H1 (cell line): ENCODE results near the gene SCN2A. TPM values are rescaled to one million over a fixed set of nuclear protein-coding genes. Genes with fewer than 3 reads are reported as not detected.
A peak's percentile ranks its signal among the peaks of the same experiment; 100 is the strongest.

Experiments
- CTCF ChIA-PET: fragments of 300-600 bp; sonication (Branson Sonifier 250); formaldehyde crosslinking; loops from one replicate; lab custom pipeline; 2021; ENCODE audit not compliant: partially characterized antibody; lab: Charles Lee
- POLR2A ChIA-PET: fragments of 300-600 bp; sonication (Branson Sonifier 250); formaldehyde crosslinking; loops from one replicate; lab custom pipeline; 2021; ENCODE audit warnings: inconsistent platforms; ENCODE audit not compliant: partially characterized antibody; lab: Charles Lee
- DNase-seq, 2 experiments: peaks; one replicate each; pipeline versions ENCODE4 v3.0.0 to v3.0.0-alpha.2; 2010 to 2022; ENCODE audit warnings: low spot score in 2 of 2, low read depth in 1 of 2, mixed read lengths in 1 of 2
- FAIRE-seq: peaks from 2 replicates; lab custom pipeline; 2011; peaks lifted over from hg19 to GRCh38; lab: Jason Lieb, UNC
- H2AFZ ChIP-seq: 2 replicates; pipeline ENCODE4 v1.8.1; 2012; ENCODE audit warnings: low read length, inconsistent platforms
- H2AK5ac ChIP-seq: 2 replicates; pipeline ENCODE4 v1.6.1; 2013; ENCODE audit warnings: low read depth, low read length
- H2BK120ac ChIP-seq: replicated peaks from 2 replicates; pipeline ENCODE3; 2013; ENCODE audit warnings: low read depth, low read length, inconsistent platforms
- H2BK12ac ChIP-seq: 2 replicates; pipeline ENCODE4 v1.6.1; 2013; ENCODE audit warnings: low read depth, low read length
- H2BK15ac ChIP-seq: 2 replicates; pipeline ENCODE4 v1.6.1; 2013; ENCODE audit warnings: low read length
- H2BK20ac ChIP-seq: 2 replicates; pipeline ENCODE4 v1.6.1; 2013; ENCODE audit warnings: low read length
- H2BK5ac ChIP-seq: 2 replicates; pipeline ENCODE4 v1.6.1; 2013; ENCODE audit warnings: low read depth, low read length
- H3K14ac ChIP-seq: 2 replicates; pipeline ENCODE4 v1.6.1; 2013; ENCODE audit warnings: inconsistent platforms; ENCODE audit not compliant: insufficient read length
- H3K18ac ChIP-seq: 2 replicates; pipeline ENCODE4 v1.6.1; 2013; ENCODE audit warnings: low read length; ENCODE audit errors: extremely low read depth
- H3K23ac ChIP-seq: 2 replicates; pipeline ENCODE4 v1.6.1; 2013; ENCODE audit warnings: inconsistent platforms; ENCODE audit not compliant: insufficient read length
- H3K23me2 ChIP-seq: 2 replicates; pipeline ENCODE4 v1.6.1; 2013; ENCODE audit warnings: low read depth, low read length
- H3K27ac ChIP-seq: 2 replicates; pipeline ENCODE4 v1.6.1; 2011; ENCODE audit warnings: low read depth, low read length, inconsistent platforms
- H3K27me3 ChIP-seq, 4 experiments: replicated peaks in 1 of 4; 1 replicate in 1 of 4; 2 replicates in 3 of 4; pipeline versions ENCODE4 v1.6.1 to v1.8.1; 2011 to 2013; ENCODE audit warnings: low read length in 3 of 4, mild to moderate bottlenecking in 3 of 4, inconsistent platforms in 2 of 4, mixed read lengths in 2 of 4, moderate library complexity in 1 of 4; ENCODE audit not compliant: control insufficient read depth in 3 of 4, insufficient read depth in 3 of 4; ENCODE audit errors: extremely low read depth in 1 of 4
- H3K36me3 ChIP-seq, 4 experiments: 2 replicates each; pipeline versions ENCODE4 v1.6.1 to v1.8.1; 2011 to 2013; ENCODE audit warnings: mild to moderate bottlenecking in 4 of 4, low read length in 3 of 4, moderate library complexity in 2 of 4, control low read depth in 1 of 4, inconsistent platforms in 1 of 4; ENCODE audit not compliant: insufficient read depth in 4 of 4, control insufficient read depth in 2 of 4
- H3K4ac ChIP-seq: replicated peaks from 2 replicates; pipeline ENCODE3; 2013; ENCODE audit warnings: low read length, low read depth, mixed read lengths, inconsistent platforms; ENCODE audit not compliant: insufficient read length
- H3K4me1 ChIP-seq, 4 experiments: replicated peaks in 1 of 4; 1 replicate in 1 of 4; 2 replicates in 3 of 4; pipeline versions ENCODE4 v1.6.1 to v1.8.1; 2011 to 2013; ENCODE audit warnings: low read length in 3 of 4, inconsistent platforms in 2 of 4, mixed read lengths in 1 of 4; ENCODE audit not compliant: insufficient read depth in 4 of 4, control insufficient read depth in 3 of 4
- H3K4me2 ChIP-seq, 2 experiments: 2 replicates each; pipeline versions ENCODE4 v1.6.1 to v1.8.1; 2011 to 2013; ENCODE audit warnings: low read depth in 2 of 2, low read length in 2 of 2, control low read depth in 1 of 2, inconsistent platforms in 1 of 2, mild to moderate bottlenecking in 1 of 2; ENCODE audit not compliant: insufficient read depth in 1 of 2
- H3K4me3 ChIP-seq, 4 experiments: fragments of 200-600, 300-600 bp in 1 of 4; sonication (generic), shearing (Covaris generic), sonication (Bioruptor Twin) in 1 of 4; 2 replicates each; pipeline versions ENCODE4 v1.5.1 to v1.8.1; 2011 to 2016; ENCODE audit warnings: low read length in 4 of 4, low read depth in 3 of 4, control low read depth in 2 of 4, inconsistent platforms in 2 of 4, mild to moderate bottlenecking in 2 of 4, mixed read lengths in 1 of 4, moderate library complexity in 1 of 4; ENCODE audit not compliant: insufficient read depth in 2 of 4; ENCODE audit errors: extremely low read depth in 1 of 4
- H3K56ac ChIP-seq: replicated peaks from 2 replicates; pipeline ENCODE3; 2013; ENCODE audit warnings: low read depth, mild to moderate bottlenecking, mixed read lengths, low read length, inconsistent platforms; ENCODE audit not compliant: insufficient read length
- H3K79me1 ChIP-seq: 2 replicates; pipeline ENCODE4 v1.6.1; 2013; ENCODE audit warnings: low read depth, low read length, control low read depth
- H3K79me2 ChIP-seq, 2 experiments: 2 replicates each; pipeline versions ENCODE4 v1.6.1 to v1.8.1; 2012 to 2013; ENCODE audit warnings: low read length in 2 of 2, mild to moderate bottlenecking in 2 of 2, inconsistent platforms in 1 of 2; ENCODE audit not compliant: insufficient read depth in 2 of 2, control insufficient read depth in 1 of 2
- H3K9ac ChIP-seq, 4 experiments: replicated peaks in 1 of 4; 1 replicate in 1 of 4; 2 replicates in 3 of 4; pipeline versions ENCODE4 v1.6.1 to v1.8.1; 2011 to 2013; ENCODE audit warnings: low read depth in 3 of 4, low read length in 3 of 4, control low read depth in 2 of 4, mild to moderate bottlenecking in 2 of 4, moderate library complexity in 2 of 4, inconsistent platforms in 1 of 4; ENCODE audit errors: extremely low read depth in 1 of 4
- H3K9me3 ChIP-seq, 2 experiments: 2 replicates each; pipeline versions ENCODE4 v1.6.1 to v1.8.1; 2012 to 2013; ENCODE audit warnings: mild to moderate bottlenecking in 2 of 2, moderate library complexity in 2 of 2, control low read depth in 1 of 2, inconsistent platforms in 1 of 2, low read depth in 1 of 2, low read length in 1 of 2, mixed read lengths in 1 of 2; ENCODE audit not compliant: insufficient read depth in 2 of 2
- H4K20me1 ChIP-seq, 2 experiments: replicated peaks in 1 of 2; 2 replicates each; pipeline versions ENCODE3 to v1.8.1; 2011 to 2013; ENCODE audit warnings: inconsistent platforms in 2 of 2, low read length in 2 of 2, mild to moderate bottlenecking in 1 of 2; ENCODE audit not compliant: insufficient read depth in 2 of 2, control insufficient read depth in 1 of 2
- H4K5ac ChIP-seq: 2 replicates; pipeline ENCODE4 v1.6.1; 2013; ENCODE audit warnings: low read length, low read depth, mixed read lengths, inconsistent platforms; ENCODE audit not compliant: insufficient read length
- H4K8ac ChIP-seq: 2 replicates; pipeline ENCODE4 v1.8.0; 2013; ENCODE audit warnings: mild to moderate bottlenecking, moderate library complexity, low read length, inconsistent platforms; ENCODE audit not compliant: insufficient read depth; ENCODE audit errors: extremely low read depth
- H4K91ac ChIP-seq: replicated peaks from 2 replicates; pipeline ENCODE3; 2013; ENCODE audit warnings: low read length, mixed read lengths, inconsistent platforms; ENCODE audit not compliant: insufficient read length
- ATF2 ChIP-seq: IDR thresholded peaks from 2 replicates; pipeline ENCODE4 v1.6.1; 2012; ENCODE audit warnings: low read length, inconsistent platforms
- BACH1 ChIP-seq: IDR thresholded peaks from 2 replicates; pipeline ENCODE4 v1.6.1; 2012; ENCODE audit warnings: low read length, improper control_type of control experiment
- CREB1 ChIP-seq: IDR thresholded peaks from 2 replicates; pipeline ENCODE4 v1.6.1; 2012; ENCODE audit warnings: inconsistent platforms
- EGR1 ChIP-seq: IDR thresholded peaks from 2 replicates; pipeline ENCODE4 v1.6.1; 2011; ENCODE audit warnings: low read depth, low read length, borderline replicate concordance
- JUND ChIP-seq: IDR thresholded peaks from 2 replicates; pipeline ENCODE4 v1.6.1; 2011; ENCODE audit warnings: mild to moderate bottlenecking, improper control_type of control experiment, low read length
- NANOG ChIP-seq: IDR thresholded peaks from 2 replicates; pipeline ENCODE4 v1.6.1; 2011; ENCODE audit warnings: low read length, low read depth, mild to moderate bottlenecking, inconsistent platforms; ENCODE audit not compliant: insufficient read depth, poor library complexity, severe bottlenecking
- RAD21 ChIP-seq, 2 experiments: IDR thresholded peaks in 1 of 2; conservative IDR thresholded peaks in 1 of 2; 2 replicates each; pipeline ENCODE4 v1.6.1; 2011; ENCODE audit warnings: low read depth in 2 of 2, low read length in 2 of 2, improper control_type of control experiment in 1 of 2, inconsistent platforms in 1 of 2, mild to moderate bottlenecking in 1 of 2, moderate library complexity in 1 of 2
- TCF12 ChIP-seq: IDR thresholded peaks from 2 replicates; pipeline ENCODE4 v1.6.1; 2011; ENCODE audit warnings: low read depth, mild to moderate bottlenecking, low read length
- WGBS, 2 experiments: shearing (Covaris generic) in 1 of 2; methylation state at CpG; one replicate each; pipeline versions ENCODE4 v1.1.6 to v1.1.7; 2013 to 2015; ENCODE audit warnings: low lambda C conversion rate in 2 of 2, mixed read lengths in 2 of 2, inconsistent platforms in 1 of 2, low coverage in 1 of 2, missing lambda C conversion rate in 1 of 2; ENCODE audit not compliant: insufficient replicate concordance in 2 of 2, insufficient coverage in 1 of 2, insufficient read length in 1 of 2; ENCODE audit errors: extremely low coverage in 1 of 2, missing lambda C conversion rate in 1 of 2; 5-methylcytosine and 5-hydroxymethylcytosine counted together
- polyA plus RNA-seq, 7 experiments: library from polyadenylated mRNA; depleted of rRNA in 3 of 7; stranded (reverse) in 5 of 7; unstranded in 2 of 7; fragments of >200 nt in 5 of 7; fragments of 200-250 nt in 2 of 7; gene quantifications; 1 replicate in 5 of 7; 2 replicates in 1 of 7; 4 replicates in 1 of 7; pipeline versions ENCODE4 v1.2.1 to v1.2.3, GENCODE V29; 2011 to 2013; ENCODE audit warnings: missing spikeins in 2 of 7, mixed read lengths in 2 of 7
- total RNA-seq: library from RNA; stranded (reverse); fragmentation: NEBNext Ultra II Directional; extraction: Animal tissue kit (Norgen Biotek cat#: 25700); gene quantifications from 2 replicates; pipeline ENCODE4 v1.2.1, GENCODE V29; 2021

The SCN2A gene
- total and polyA plus RNA-seq, 2 of the 8 experiments (the other 6 are each of a cell fraction or from before 2014, with no cell fraction given): 0.18 to 1.1 TPM

DNA sequence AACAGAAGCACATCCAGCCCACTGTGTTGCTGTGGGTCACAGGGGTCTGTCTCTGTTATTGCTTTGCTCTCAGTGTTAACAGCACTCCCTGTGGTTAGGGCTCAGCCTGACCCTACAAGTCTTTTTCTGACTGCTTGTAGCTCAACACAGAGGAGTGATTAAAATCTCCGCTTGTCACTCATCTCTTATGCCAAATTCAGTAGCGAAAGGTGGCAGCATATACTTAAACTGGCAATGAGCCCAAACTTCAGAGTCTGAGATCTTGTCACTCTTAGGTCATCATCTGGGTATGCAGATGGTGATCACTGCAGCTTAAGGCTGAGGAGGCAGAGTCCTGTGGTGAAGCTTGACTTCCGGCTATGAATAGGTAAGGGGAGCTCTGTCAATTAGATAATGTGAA lies 167.0 kb downstream of the SCN2A start:
- ChIA-PET CTCF (interaction anchor here (0.6 to 8.3 kb wide), 9 partner anchors 10 to 334 kb away, joined by 3 to 69 read pairs (median 4); no protein-coding TSS in a partner anchor), POLR2A (no interaction called here)
- no peaks in the 10 kb centered on the region for H3K9me3 ChIP-seq
- H4K20me1 ChIP-seq: no peaks in the 10 kb centered on the region
- H2BK15ac ChIP-seq: no peak overlapping the region
- no peak overlapping the region for H3K4ac ChIP-seq
- H3K79me2 ChIP-seq: no peaks in the 10 kb centered on the region
- peak in 1 of 2 experiments; percentile 34 for DNase-seq
- no peak overlapping the region for H4K8ac ChIP-seq
- H3K9ac ChIP-seq: no peak overlapping the region
- H3K14ac ChIP-seq: no peak overlapping the region
- no peak overlapping the region for H3K23ac ChIP-seq
- H3K36me3 ChIP-seq: no peaks in the 10 kb centered on the region
- no peak overlapping the region for H3K18ac ChIP-seq
- H2BK20ac ChIP-seq: no peak overlapping the region
- H3K79me1 ChIP-seq: no peaks in the 10 kb centered on the region
- no peak overlapping the region for H2BK5ac ChIP-seq
- no peak overlapping the region for H3K27ac ChIP-seq
- H3K23me2 ChIP-seq: no peaks in the 10 kb centered on the region
- no peak overlapping the region for H3K4me3 ChIP-seq
- TF ChIP-seq ATF2 (peak; percentile 40; the same call in 1 of the 2 replicates), EGR1 (no peak), NANOG (peak; percentile 64), TCF12 (0 out of 2 replicates have a peak, but pooled peaks have one; percentile 10), BACH1 (no peak), RAD21 (IDR thresholded peaks at IDR 0.05 in 1 of 2, conservative IDR thresholded peaks at IDR 0.05 in 1 of 2; ENCODE audit: low read depth in 2 of 2, low read length in 2 of 2) (peak; percentile 11 to 29; a peak in 1 of 4 replicates), JUND (peak; percentile 75), CREB1 (0 out of 2 replicates have a peak, but pooled peaks have one; percentile 11)
- WGBS, 2 experiments: 52% methylated on average over 3 of the region's 3 CpGs; no CpG with 5 or more reads in 1 of the 2 experiments
- H3K4me2 ChIP-seq: peak overlapping the region; percentile 22 to 24; a peak in 3 of 4 replicates
- H4K5ac ChIP-seq: no peak overlapping the region
- H3K56ac ChIP-seq: no peak overlapping the region
- H2AK5ac ChIP-seq: no peak overlapping the region
- peaks cover 2 to 8% (median 7%) of the 10 kb centered on the region in 4 experiments; a peak in 5 of 7 replicates for H3K4me1 ChIP-seq
- H4K91ac ChIP-seq: no peak overlapping the region
- H2BK12ac ChIP-seq: no peak overlapping the region
- peak; percentile 95 for FAIRE-seq
- H3K27me3 ChIP-seq: no peaks in the 10 kb centered on the region
- H2BK120ac ChIP-seq: no peak overlapping the region
- no peak overlapping the region for H2AFZ ChIP-seq
